ENCODE data around the gene NEK10.

DNA sequence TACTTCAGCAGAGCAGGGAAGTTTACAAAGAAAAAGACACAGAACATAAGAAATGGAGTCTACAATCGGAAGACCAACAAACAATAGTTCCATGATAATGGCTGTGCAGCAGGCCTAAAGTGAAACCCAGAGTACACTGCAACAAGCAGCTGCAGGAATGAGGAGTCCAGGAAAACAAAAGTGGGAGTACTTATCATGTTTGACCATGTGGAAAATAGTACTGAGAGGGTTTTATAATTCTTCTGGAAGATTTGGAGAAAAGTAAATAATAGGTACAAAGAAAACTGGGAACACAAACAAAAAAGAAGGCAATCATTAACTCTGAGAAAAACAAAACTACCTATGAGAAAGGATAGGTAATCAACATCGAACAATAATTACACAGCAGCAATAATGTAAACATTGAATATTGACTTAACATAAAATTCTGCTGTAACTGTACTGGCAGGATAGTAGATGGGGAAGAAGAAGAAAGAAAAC lies 87.5 kb downstream of the NEK10 start:
- TF ChIP-seq, protein P1, sequence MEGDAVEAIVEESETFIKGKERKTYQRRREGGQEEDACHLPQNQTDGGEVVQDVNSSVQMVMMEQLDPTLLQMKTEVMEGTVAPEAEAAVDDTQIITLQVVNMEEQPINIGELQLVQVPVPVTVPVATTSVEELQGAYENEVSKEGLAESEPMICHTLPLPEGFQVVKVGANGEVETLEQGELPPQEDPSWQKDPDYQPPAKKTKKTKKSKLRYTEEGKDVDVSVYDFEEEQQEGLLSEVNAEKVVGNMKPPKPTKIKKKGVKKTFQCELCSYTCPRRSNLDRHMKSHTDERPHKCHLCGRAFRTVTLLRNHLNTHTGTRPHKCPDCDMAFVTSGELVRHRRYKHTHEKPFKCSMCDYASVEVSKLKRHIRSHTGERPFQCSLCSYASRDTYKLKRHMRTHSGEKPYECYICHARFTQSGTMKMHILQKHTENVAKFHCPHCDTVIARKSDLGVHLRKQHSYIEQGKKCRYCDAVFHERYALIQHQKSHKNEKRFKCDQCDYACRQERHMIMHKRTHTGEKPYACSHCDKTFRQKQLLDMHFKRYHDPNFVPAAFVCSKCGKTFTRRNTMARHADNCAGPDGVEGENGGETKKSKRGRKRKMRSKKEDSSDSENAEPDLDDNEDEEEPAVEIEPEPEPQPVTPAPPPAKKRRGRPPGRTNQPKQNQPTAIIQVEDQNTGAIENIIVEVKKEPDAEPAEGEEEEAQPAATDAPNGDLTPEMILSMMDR (conservative IDR thresholded peaks at IDR 0.05), result no peak
- TF ChIP-seq ZFX (IDR thresholded peaks at IDR 0.05), result no peak

Data from C4-2B (cell line).